Measurements from ENCODE around the gene RNF214. TPM values are rescaled to one million over a fixed set of nuclear protein-coding genes. Genes with fewer than 3 reads are reported as not detected.
A peak's percentile ranks its signal among the peaks of the same experiment; 100 is the strongest.
"Not testable (repeated sequence)": the region's sequence is repeated elsewhere in the genome, so short reads cannot be mapped to it uniquely, and the experiment has no call there.

The RNF214 gene
- total RNA-seq, 4 donors from 2014 or later, result 14.8 to 21.2 (median 17.4) TPM

DNA sequence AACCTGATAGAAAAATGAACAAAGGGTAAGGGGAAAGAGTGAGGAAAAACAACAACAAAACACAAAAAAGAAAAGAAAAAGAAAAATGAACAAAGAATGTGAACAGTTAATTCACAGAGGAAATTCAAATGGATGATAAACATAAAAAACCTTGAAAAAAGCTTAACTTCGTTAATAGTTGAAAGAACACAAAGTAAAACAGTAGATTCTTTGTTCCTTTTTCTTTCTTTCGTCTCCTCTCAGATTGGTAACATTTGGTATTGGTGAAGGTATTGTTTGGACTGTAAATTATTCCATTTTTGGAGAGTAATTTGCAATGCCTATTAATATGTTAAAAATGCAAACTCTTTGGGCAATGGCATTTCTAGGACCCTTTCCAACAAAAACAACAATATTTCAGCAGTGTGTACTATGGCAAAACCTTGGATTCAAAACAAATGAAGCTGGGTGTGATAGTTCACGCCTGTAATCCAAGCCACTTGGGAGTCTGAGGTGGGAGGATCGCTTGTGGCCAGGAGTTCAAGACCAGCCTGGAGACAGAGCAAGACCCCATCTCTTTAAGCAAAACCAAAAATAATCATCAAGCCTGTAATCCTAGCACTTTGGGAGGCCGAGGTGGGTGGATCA is 86.9 kb downstream of the RNF214 start:
- Histone ChIP-seq H3K27ac (no peak overlapping the region), H3K36me3 (no peaks in the 10 kb centered on the region), H3K9me3 (no peaks in the 10 kb centered on the region), H3K4me1 (peaks cover 0 to 25% (median 11%) of the 10 kb centered on the region in 3 donors), H3K4me3 (no peak overlapping the region), H3K27me3 (no peaks in the 10 kb centered on the region)
- no peak for ATAC-seq
- TF ChIP-seq POLR2AphosphoS5 (IDR thresholded peaks at IDR 0.05) (no peak), POLR2A (IDR thresholded peaks at IDR 0.05) (no peak), EP300 (IDR thresholded peaks at IDR 0.05) (no peak)
- TF ChIP-seq, protein P1, sequence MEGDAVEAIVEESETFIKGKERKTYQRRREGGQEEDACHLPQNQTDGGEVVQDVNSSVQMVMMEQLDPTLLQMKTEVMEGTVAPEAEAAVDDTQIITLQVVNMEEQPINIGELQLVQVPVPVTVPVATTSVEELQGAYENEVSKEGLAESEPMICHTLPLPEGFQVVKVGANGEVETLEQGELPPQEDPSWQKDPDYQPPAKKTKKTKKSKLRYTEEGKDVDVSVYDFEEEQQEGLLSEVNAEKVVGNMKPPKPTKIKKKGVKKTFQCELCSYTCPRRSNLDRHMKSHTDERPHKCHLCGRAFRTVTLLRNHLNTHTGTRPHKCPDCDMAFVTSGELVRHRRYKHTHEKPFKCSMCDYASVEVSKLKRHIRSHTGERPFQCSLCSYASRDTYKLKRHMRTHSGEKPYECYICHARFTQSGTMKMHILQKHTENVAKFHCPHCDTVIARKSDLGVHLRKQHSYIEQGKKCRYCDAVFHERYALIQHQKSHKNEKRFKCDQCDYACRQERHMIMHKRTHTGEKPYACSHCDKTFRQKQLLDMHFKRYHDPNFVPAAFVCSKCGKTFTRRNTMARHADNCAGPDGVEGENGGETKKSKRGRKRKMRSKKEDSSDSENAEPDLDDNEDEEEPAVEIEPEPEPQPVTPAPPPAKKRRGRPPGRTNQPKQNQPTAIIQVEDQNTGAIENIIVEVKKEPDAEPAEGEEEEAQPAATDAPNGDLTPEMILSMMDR (IDR thresholded peaks at IDR 0.05), result no peak
- WGBS, 2 donors (ENCODE audit: low coverage in 1 of 2), result 70 to 81% methylated on average over 3 to 4 of the region's 5 CpGs

DNA sequence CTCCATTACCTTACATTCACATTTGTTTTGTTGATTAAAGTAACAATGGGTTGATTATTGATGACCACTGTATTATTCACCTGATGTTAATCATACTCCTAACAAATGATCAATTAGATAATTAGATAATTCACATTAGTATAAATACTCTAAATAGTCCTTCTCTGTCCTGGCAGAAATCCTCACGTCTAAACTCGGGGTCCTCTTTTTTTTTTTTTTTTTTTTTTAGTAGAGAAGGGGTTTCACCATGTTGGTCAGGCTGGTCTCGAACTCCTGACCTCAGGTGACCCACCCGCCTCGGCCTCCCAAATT is 94.7 kb downstream of the RNF214 start:
- Histone ChIP-seq H3K4me3 (peak overlapping the region; percentile 82 to 84), H3K4me1 (peaks cover 0 to 23% (median 10%) of the 10 kb centered on the region in 3 donors), H3K27ac (peak overlapping the region in 3 of 4 donors; percentile 95 to 97 (median 96))
- ATAC-seq, H3K36me3 ChIP-seq, H3K9me3 ChIP-seq, H3K27me3 ChIP-seq: not testable (repeated sequence)
- 9 to 10% methylated on average over 5 of the region's 5 CpGs for WGBS, 2 donors (ENCODE audit: low coverage in 1 of 2)

DNA sequence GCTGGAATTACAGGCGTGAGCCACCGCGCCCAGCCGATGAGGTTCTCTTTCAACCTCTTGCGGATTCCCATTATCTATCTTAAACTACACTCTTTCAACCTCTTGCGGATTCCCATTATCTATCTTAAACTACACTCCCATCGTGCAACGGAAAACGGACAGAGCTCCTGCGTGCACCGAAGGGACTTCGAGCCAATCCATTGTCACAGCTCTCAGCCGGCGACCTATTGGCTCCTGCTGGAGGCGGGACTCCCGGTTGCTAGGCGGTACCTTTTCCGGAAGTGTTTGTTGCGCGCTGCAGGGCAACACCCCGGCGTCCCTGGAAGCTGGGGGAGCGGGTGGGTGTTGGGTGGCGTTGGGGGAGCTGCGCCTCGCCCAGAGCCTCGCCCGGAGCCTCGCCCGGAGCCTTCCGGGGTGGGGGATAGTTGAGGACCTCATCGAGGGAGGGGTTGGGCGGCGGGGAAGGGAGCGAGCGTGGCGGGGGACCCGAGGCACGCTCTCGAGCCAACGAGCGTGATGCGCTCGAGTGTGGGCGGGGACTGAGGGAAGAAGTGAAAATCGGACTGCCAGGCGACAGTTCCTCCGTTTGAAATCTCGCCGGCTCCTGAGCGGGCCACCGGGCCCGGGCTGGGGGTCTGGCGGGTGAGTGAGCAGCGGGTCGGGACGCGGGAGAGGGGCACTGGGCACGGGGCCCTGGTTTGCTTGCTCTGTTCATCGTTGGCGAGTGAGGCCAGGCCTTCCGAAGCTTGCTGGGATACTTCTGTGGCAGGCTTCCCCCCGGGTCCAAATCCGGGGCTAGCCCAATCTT is 95.3 kb downstream of the RNF214 start, which contains the start of gene CEP164:
CEP164 (plus strand) TSS at position 288 of the 808 bp plus-strand sequence. CDS start 10,733 bp downstream, outside the sequence.
- H3K27ac ChIP-seq, result peak within 1 kb of the TSS; percentile 83 to 97 (median 96)
- H3K9me3 ChIP-seq, result no peaks in the 10 kb centered on the region
- H3K27me3 ChIP-seq, result no peaks in the 10 kb centered on the region
- 0% methylated on average over 6 to 16 of the region's 64 CpGs for WGBS, 2 donors (ENCODE audit: low coverage in 1 of 2)
- peak within 1 kb of the TSS; percentile 82 to 84 for H3K4me3 ChIP-seq
- TF ChIP-seq POLR2AphosphoS5 (IDR thresholded peaks at IDR 0.05), result peak; percentile 71
- TF ChIP-seq, protein P1 (IDR thresholded peaks at IDR 0.05), result no peak
- peak in 1 of 2 donors; percentile 47 for TF ChIP-seq POLR2A (IDR thresholded peaks at IDR 0.05)
- peaks cover 0 to 23% (median 10%) of the 10 kb centered on the region in 3 donors for H3K4me1 ChIP-seq
- ATAC-seq, result peak; percentile 97
- no peaks in the 10 kb centered on the region for H3K36me3 ChIP-seq

DNA sequence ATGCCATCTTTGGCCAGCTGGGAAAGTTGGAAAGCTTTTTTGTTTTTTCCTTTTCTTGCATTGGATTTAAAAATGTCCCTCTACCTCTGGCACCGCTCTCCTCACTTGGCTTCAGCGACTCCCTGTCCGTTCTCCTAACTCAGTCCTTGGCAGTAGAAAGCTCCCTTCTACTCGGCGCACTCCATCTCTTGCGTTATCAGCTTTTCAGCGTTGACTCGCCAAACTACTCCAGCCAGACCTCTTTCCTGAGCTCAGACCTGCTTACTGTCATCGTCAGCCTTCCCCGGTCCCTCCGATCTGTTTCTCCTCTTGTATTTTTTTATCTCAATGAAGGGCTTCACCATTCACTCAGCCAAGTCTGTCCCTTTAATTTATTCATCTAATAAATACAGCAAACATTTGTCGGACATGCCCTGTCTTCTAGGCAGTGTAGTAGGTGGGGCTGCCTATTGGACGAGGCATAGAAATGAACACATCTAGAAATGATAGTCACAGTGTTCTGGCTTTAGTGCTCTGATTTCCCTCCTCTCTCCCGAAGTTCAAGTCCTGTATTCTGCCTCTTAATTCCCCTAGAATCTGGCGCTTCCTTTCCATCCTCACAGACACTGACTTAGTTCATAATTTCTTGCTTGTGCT is 96.0 kb downstream of the RNF214 start:
- peaks cover 0 to 23% (median 10%) of the 10 kb centered on the region in 3 donors for H3K4me1 ChIP-seq
- H3K27me3 ChIP-seq, result no peaks in the 10 kb centered on the region
- ATAC-seq, result peak; percentile 48
- TF ChIP-seq POLR2A (IDR thresholded peaks at IDR 0.05), result no peak
- no peak for TF ChIP-seq POLR2AphosphoS5 (IDR thresholded peaks at IDR 0.05)
- TF ChIP-seq, protein P1 (IDR thresholded peaks at IDR 0.05), result no peak
- TF ChIP-seq EP300 (IDR thresholded peaks at IDR 0.05), result no peak
- H3K4me3 ChIP-seq, result peak overlapping the region; percentile 82 to 84
- H3K36me3 ChIP-seq, result no peaks in the 10 kb centered on the region
- peak overlapping the region; percentile 83 to 97 (median 96) for H3K27ac ChIP-seq
- no peaks in the 10 kb centered on the region for H3K9me3 ChIP-seq
- WGBS, 2 donors (ENCODE audit: low coverage in 1 of 2), result 1 to 2% methylated on average over 14 to 15 of the region's 15 CpGs

DNA sequence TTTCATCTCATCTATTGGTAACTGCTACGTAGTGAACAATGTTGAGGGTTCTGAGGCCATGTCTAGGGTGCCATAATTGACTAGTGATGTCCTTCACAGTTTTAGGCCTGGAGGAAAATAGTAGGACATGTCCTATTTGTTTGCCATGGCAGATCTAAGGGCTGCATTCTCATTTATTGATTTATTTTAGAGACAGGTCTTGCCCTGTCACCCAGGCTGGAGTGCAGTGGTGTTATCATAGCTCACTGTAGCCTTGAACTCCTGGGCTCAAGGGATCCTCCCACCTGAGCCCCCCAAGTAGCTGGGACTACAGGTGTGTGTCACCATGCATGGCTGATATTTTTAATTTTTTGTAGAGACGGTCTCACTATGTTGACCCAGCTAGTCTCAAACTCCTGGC is 100.4 kb downstream of the RNF214 start:
- TF ChIP-seq POLR2AphosphoS5 (IDR thresholded peaks at IDR 0.05) (no peak), EP300 (IDR thresholded peaks at IDR 0.05) (no peak), POLR2A (IDR thresholded peaks at IDR 0.05) (no peak)
- TF ChIP-seq, protein P1 (IDR thresholded peaks at IDR 0.05), result no peak
- no peaks in the 10 kb centered on the region for H3K27me3 ChIP-seq
- no peaks in the 10 kb centered on the region for H3K9me3 ChIP-seq
- WGBS, 2 donors (ENCODE audit: low coverage in 1 of 2), result 40 to 50% methylated on average over 1 to 2 of the region's 2 CpGs
- H3K27ac ChIP-seq, result no peak overlapping the region
- no peak for ATAC-seq
- H3K4me1 ChIP-seq, result peaks cover 0 to 23% (median 10%) of the 10 kb centered on the region in 3 donors
- peaks cover 0 to 35% of the 10 kb centered on the region in 2 donors for H3K36me3 ChIP-seq
- H3K4me3 ChIP-seq, result no peak overlapping the region

All from gastroesophageal sphincter (tissue), 4 donors.